GM18951 (cell line): ENCODE measurements around the gene ATG101.

Experiments used
- POLR2A ChIP-seq: IDR thresholded peaks from 4 replicates; pipeline ENCODE4 v1.6.1; 2011; ENCODE audit warnings: mild to moderate bottlenecking; ENCODE audit not compliant: insufficient read length, insufficient read depth; ENCODE audit errors: extremely low read depth
- in situ Hi-C: fragments of 300-500 bp; cut with MboI; formaldehyde crosslinking; loops from one replicate; pipeline ENCODE4 v1.12.0; 2022; ENCODE audit warnings: low sequenced_read_pairs, mixed read lengths, inconsistent platforms; ENCODE audit not compliant: unreplicated experiment

Gene ATG101

DNA sequence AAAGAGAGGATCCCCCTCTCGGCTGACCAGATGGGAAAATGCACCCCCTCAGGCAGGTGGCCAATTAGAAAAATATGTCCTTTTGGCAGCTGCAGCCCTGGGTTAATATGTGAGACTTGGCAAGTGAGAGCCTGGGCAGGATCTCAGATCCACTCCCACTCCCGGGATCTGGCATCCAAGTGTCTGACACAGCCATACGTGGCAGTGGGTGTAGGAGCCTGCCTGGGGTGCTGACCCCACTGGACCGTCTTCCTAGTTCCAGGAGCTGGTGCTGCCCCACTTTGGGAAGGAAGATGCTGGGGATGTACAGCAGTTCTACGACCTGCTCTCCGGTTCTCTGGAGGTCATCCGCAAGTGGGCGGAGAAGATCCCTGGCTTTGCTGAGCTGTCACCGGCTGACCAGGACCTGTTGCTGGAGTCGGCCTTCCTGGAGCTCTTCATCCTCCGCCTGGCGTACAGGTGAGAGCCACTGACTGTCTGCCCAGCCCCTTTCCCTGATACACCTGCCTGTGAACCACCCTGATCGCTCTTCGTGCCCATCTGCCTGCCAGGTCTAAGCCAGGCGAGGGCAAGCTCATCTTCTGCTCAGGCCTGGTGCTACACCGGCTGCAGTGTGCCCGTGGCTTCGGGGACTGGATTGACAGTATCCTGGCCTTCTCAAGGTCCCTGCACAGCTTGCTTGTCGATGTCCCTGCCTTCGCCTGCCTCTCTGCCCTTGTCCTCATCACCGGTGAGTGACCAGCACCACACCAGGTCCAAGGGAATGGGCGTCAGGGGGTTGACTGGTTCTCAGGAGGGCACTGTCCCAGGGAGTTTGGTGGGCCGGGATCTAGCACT lies 12.8 kb upstream of the ATG101 start:
- in situ Hi-C loops: no loop called here
- no peak for TF ChIP-seq POLR2A

GRCh38 chr12:52057638-52058576 lies 11.9 kb upstream of the ATG101 start:
- no peak for TF ChIP-seq POLR2A
- in situ Hi-C loops: no loop called here

- TF ChIP-seq POLR2A: no peak
- in situ Hi-C loops: no loop called here
Measured at GRCh38 chr12:52058631-52059361, 11.0 kb upstream of the ATG101 start.

GRCh38 chr12:52059582-52060497 lies 9.9 kb upstream of the ATG101 start:
- in situ Hi-C loops: no loop called here
- no peak for TF ChIP-seq POLR2A

- in situ Hi-C loops: no loop called here
- TF ChIP-seq POLR2A: no peak
Measured at GRCh38 chr12:52060498-52061177, 9.1 kb upstream of the ATG101 start.

DNA sequence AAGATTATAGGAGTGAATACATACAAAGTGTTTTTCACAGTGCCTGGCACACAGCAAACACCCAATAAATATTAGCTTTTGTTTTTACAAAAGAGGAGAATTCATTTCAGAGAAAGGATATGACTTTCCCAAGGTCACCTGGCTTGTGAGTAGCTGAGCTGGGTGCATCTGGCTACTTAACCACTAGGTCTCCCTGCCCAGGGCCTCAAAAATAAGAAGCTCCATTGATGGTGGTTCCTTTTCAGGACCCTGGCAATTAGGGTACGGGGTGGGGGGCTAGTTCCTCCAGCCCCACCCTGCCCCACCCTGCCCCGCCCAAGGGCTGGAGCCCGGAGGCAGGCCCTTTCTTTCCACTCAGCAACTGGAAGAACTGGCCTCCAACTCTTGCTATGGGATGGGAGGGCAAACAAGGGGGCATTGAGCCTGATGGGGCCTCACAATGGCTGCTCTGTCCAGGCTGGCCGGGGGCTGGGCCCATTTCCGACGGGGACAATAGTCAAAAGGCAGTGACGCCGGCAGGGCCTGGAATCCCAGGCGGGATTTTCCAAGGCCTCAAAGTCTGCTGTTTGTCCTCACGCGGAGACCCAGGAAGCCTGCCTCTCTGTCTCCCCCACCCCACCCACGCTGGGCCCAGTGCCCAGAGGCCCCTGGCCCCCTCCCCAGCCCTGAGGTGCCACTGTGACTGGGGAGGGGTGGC lies 8.2 kb upstream of the ATG101 start:
- TF ChIP-seq POLR2A: no peak
- in situ Hi-C loops: no loop called here

DNA sequence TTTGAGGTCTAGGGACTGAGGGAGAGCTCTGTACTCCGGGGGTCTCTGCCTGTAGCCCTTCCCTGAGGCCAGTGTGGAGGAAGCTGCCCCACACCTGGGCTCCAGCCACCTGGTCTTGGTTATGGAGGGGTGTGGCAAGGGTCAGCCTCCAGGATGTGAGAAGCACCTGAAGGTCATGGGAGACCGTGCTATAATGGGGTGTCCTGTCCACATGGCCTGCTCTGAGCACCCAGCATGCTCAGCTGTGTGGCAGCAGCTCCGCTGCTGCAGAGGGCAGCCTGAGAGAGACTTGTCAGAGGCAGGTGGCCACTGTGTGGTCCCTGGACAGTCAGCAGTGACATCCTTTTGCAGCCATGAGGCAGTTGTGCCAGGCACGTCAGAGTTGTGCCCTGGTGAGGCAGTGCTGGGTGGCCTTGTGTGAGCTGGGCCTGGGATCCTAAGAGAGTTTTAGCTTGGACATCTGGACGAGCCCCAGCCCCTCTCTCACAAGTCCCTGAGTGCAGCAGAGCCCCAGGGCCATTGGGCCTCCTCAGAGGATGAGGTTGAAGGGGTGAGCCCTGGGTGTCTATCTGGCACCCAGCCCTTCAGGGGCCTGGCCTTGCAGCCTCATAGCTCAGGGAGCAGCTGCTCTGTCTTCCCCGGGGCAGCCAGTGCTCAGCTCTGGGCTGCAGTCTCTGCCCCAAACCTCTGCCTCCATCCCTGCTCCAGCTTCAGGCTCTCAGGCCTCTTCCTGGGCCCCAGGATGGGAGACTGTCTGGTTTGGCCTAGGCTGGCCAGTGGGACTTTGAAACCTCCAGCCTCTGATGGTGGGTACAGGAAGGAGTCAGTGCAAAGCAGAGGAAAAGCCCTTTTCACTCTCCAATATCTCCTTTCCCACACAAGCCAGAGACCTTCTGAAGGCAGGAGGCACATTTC lies 7.4 kb upstream of the ATG101 start:
- in situ Hi-C loops: no loop called here
- TF ChIP-seq POLR2A: no peak

GRCh38 chr12:52063082-52063924 lies 6.5 kb upstream of the ATG101 start:
- in situ Hi-C loops: no loop called here
- TF ChIP-seq POLR2A: no peak

DNA sequence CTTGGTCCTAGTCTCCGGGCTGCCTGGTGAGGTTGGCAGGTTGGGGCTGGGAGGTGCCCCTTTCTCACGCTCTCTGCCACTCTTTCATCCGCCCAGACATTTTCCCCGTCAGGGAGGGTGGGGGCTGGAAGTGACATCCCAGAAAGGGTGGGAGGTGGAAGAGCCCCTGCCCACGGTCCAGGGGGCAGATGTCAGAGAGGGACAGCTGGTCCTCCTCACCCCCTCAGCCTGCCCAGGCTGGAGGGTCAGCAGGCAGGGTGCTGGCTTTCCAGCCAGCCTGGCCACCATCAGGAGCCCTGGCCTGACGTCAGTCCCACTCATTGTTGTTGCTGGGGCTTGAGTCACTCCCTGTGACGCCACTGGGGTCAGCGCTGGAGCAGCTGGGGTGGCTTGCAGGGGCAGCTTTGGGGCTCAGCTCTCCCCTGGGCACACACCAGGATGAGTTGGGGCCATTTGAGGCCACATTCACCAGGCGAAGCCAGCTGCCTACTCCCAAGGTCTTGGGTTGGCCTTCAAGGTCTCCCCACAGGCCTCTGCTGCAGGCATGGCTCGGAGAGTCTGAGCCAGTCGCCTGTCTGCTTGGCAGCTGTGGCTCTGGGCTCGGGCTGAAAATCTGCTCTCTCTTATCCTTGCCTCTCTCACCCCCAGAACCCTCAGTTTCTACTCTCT lies 5.7 kb upstream of the ATG101 start:
- TF ChIP-seq POLR2A: no peak
- in situ Hi-C loops: no loop called here
